Right ventricle myocardium superior (tissue), 1 donor: ENCODE data around the gene DGKA. TPM values are rescaled to one million over a fixed set of nuclear protein-coding genes. Genes with fewer than 3 reads are reported as not detected.
"Not testable (repeated sequence)": the region's sequence is repeated elsewhere in the genome, so short reads cannot be mapped to it uniquely, and the experiment has no call there.

Experiments used
- ATAC-seq: fragments of 200-7000 bp; cut with Tn5 transposase; one replicate; pipeline ENCODE4 v1.9.1; 2020; ENCODE audit warnings: mild to moderate bottlenecking; ENCODE audit not compliant: poor library complexity
- DNase-seq: peaks from one replicate; pipeline ENCODE4 v3.0.0-alpha.2; 2020
- intact Hi-C: fragments of 100-400 bp; cut with DNase I; formaldehyde crosslinking; loops from one replicate; pipeline ENCODE4 v1.11.2; 2022
- total RNA-seq: library from RNA; stranded (reverse); fragmentation: NEBNext Ultra II Directional; extraction: Animal tissue kit (Norgen Biotek cat#: 25700); gene quantifications from one replicate; pipeline ENCODE4 v1.2.1, GENCODE V29; 2021
- donor health status: DM: no; HTN: yes; CAD: no; lungs with severe emphysema.

DGKA gene
- total RNA-seq, 1 donor from 2014 or later: 9.5 TPM

- ATAC-seq (peak; percentile 22), DNase-seq (no peak)
- intact Hi-C loops: no loop called here
Observed at GRCh38 chr12:55955800-55956508, 25.0 kb downstream of the DGKA start.

- intact Hi-C loops: no loop called here
- ATAC-seq: no peak
- no peak for DNase-seq
Observed at GRCh38 chr12:55957106-55957859, 26.3 kb downstream of the DGKA start.

- no peak for ATAC-seq
- DNase-seq: no peak
- intact Hi-C loops: no loop called here
Observed at GRCh38 chr12:55963760-55964159, 32.8 kb downstream of the DGKA start.

- no peak for DNase-seq
- no peak for ATAC-seq
- intact Hi-C loops: no loop called here
Observed at GRCh38 chr12:55965240-55965639, 34.3 kb downstream of the DGKA start.

GRCh38 chr12:55965941-55966407 is 35.0 kb downstream of the DGKA start, which contains the start of gene PMEL:
TSS of gene PMEL (minus strand) at chr12:55966042. CDS start at chr12:55966011, 31 bp downstream.
- ATAC-seq: peak; percentile 11
- intact Hi-C loops: no loop called here
- DNase-seq: no peak

GRCh38 chr12:55966408-55967281 is 35.7 kb downstream of the DGKA start, which contains the start of gene CDK2:
TSS of gene CDK2 (plus strand) at chr12:55966830. CDS start at chr12:55967009, 179 bp downstream.
- ATAC-seq: peak; percentile 98
- intact Hi-C loops: no loop called here
- DNase-seq: peak; percentile 96

- DNase-seq: no peak
- no peak for ATAC-seq
- intact Hi-C loops: no loop called here
Observed at GRCh38 chr12:55969356-55969755, 38.4 kb downstream of the DGKA start.

- intact Hi-C loops: no loop called here
- ATAC-seq (no peak), DNase-seq (no peak)
Observed at GRCh38 chr12:55970775-55971174, 39.8 kb downstream of the DGKA start.

GRCh38 chr12:55972042-55972441 is 41.1 kb downstream of the DGKA start:
- DNase-seq (no peak), ATAC-seq (no peak)
- intact Hi-C loops: no loop called here

- ATAC-seq: no peak
- no peak for DNase-seq
- intact Hi-C loops: no loop called here
Observed at GRCh38 chr12:55972456-55972855, 41.5 kb downstream of the DGKA start.

GRCh38 chr12:55972911-55973598 is 42.1 kb downstream of the DGKA start:
- DNase-seq (no peak), ATAC-seq (no peak)
- intact Hi-C loops: no loop called here

- intact Hi-C loops: no loop called here
- ATAC-seq (peak; percentile 93), DNase-seq (peak; percentile 100)
Observed at GRCh38 chr12:55973599-55974307, 42.8 kb downstream of the DGKA start, which contains the start of gene RAB5B. TSS of gene RAB5B (plus strand) at chr12:55974078. CDS start at chr12:55986961, 12,883 bp downstream.

- ATAC-seq (peak; percentile 63), DNase-seq (no peak)
- intact Hi-C loops: no loop called here
Observed at GRCh38 chr12:55974308-55974730, 43.4 kb downstream of the DGKA start.

- no peak for ATAC-seq
- intact Hi-C loops: no loop called here
Observed at GRCh38 chr12:55978393-55978792, 47.4 kb downstream of the DGKA start.

GRCh38 chr12:55979069-55979468 is 48.1 kb downstream of the DGKA start:
- ATAC-seq: no peak
- intact Hi-C loops: no loop called here
- DNase-seq: no peak

More at GRCh38 chr12:55978393-55978792, 47.4 kb downstream of the DGKA start:
- no peak for DNase-seq

GRCh38 chr12:55981882-55982281 is 50.9 kb downstream of the DGKA start:
- intact Hi-C loops, DNase-seq, ATAC-seq: not testable (repeated sequence)

- intact Hi-C loops: no loop called here
- ATAC-seq (no peak), DNase-seq (no peak)
Observed at GRCh38 chr12:55982319-55982936, 51.5 kb downstream of the DGKA start.
